Activated B cell treated with CpG ODN at 0.5 μM for 24 hours (primary cell): ENCODE results near the gene FSD1L. TPM values are rescaled to one million over a fixed set of nuclear protein-coding genes. Genes with fewer than 3 reads are reported as not detected.

Experiments used
- ATAC-seq: fragments of 200-7000 bp; cut with Tn5 transposase; one replicate; pipeline ENCODE4 v1.10.0; 2021; ENCODE audit warnings: low read depth, mild to moderate bottlenecking, moderate library complexity
- CTCF ChIA-PET: fragments of 350-600 bp; sonication (Branson Sonifier 250); formaldehyde crosslinking; loops from one replicate; lab custom pipeline; 2021; ENCODE audit warnings: antibody characterized with exemption; lab: Charles Lee
- POLR2A ChIA-PET: fragments of 350-600 bp; sonication (Branson Sonifier 250); formaldehyde crosslinking; loops from one replicate; lab custom pipeline; 2021; ENCODE audit warnings: antibody characterized with exemption; lab: Charles Lee
- DNase-seq: peaks from one replicate; pipeline ENCODE4 v3.0.0; 2022
- H3K27ac Mint-ChIP-seq: one replicate; pipeline ENCODE4 v1.8.0; 2020; ENCODE audit warnings: mixed read lengths
- H3K27me3 Mint-ChIP-seq: one replicate; pipeline ENCODE4 v1.8.0; 2021; ENCODE audit warnings: mixed read lengths
- H3K36me3 Mint-ChIP-seq: one replicate; pipeline ENCODE4 v1.8.0; 2021; ENCODE audit warnings: low read depth, mixed read lengths
- H3K4me1 Mint-ChIP-seq: one replicate; pipeline ENCODE4 v1.8.0; 2021; ENCODE audit warnings: mixed read lengths
- H3K4me3 Mint-ChIP-seq: one replicate; pipeline ENCODE4 v1.8.0; 2020; ENCODE audit warnings: mild to moderate bottlenecking, mixed read lengths
- H3K9me3 Mint-ChIP-seq: one replicate; pipeline ENCODE4 v1.8.0; 2020; ENCODE audit warnings: mixed read lengths
- CTCF ChIP-seq: fragments of 200-600 bp; IDR thresholded peaks from one replicate; pipeline ENCODE4 v1.8.0; 2022; ENCODE audit warnings: antibody characterized with exemption, mild to moderate bottlenecking
- intact Hi-C: fragments of 100-400 bp; cut with micrococcal nuclease; formaldehyde crosslinking; loops from one replicate; pipeline ENCODE4 v1.15.1; 2024
- total RNA-seq: library from RNA; stranded (reverse); gene quantifications from 2 replicates; pipeline ENCODE4 v1.2.3, GENCODE V29; 2022

The FSD1L gene
- total RNA-seq, 1 donor from 2014 or later, result 12.4 TPM

GRCh38 chr9:105459336-105459735 lies 11.5 kb downstream of the FSD1L start:
- TF ChIP-seq CTCF, result no peak
- no peaks in the 10 kb centered on the region for H3K4me1 Mint-ChIP-seq
- CTCF ChIA-PET, result interaction anchor here (1.1 kb wide), 1 partner anchor 10 kb away, joined by 3 read pairs; no protein-coding TSS in a partner anchor
- H3K27me3 Mint-ChIP-seq, result no peaks in the 10 kb centered on the region
- POLR2A ChIA-PET, result no interaction called here
- H3K4me3 Mint-ChIP-seq, result no peak overlapping the region
- intact Hi-C loops, result no loop called here
- ATAC-seq, result no peak
- no peak for DNase-seq
- peaks cover 10% of the 10 kb centered on the region for H3K9me3 Mint-ChIP-seq
- no peak overlapping the region for H3K27ac Mint-ChIP-seq
- H3K36me3 Mint-ChIP-seq, result peaks cover 11% of the 10 kb centered on the region

- CTCF ChIA-PET, result no interaction called here
Observed at GRCh38 chr9:105466898-105467455, 19.1 kb downstream of the FSD1L start.

GRCh38 chr9:105468875-105469274 lies 21.0 kb downstream of the FSD1L start:
- DNase-seq (no peak), ATAC-seq (no peak)
- H3K9me3 Mint-ChIP-seq, result peaks cover 3% of the 10 kb centered on the region
- H3K4me3 Mint-ChIP-seq, result no peak overlapping the region
- H3K27me3 Mint-ChIP-seq, result no peaks in the 10 kb centered on the region
- TF ChIP-seq CTCF, result no peak
- CTCF ChIA-PET, result interaction anchor here (0.9 kb wide), 1 partner anchor 10 kb away, joined by 3 read pairs; no protein-coding TSS in a partner anchor
- H3K36me3 Mint-ChIP-seq, result peaks cover 44% of the 10 kb centered on the region
- intact Hi-C loops, result no loop called here
- POLR2A ChIA-PET, result no interaction called here
- H3K27ac Mint-ChIP-seq, result no peak overlapping the region
- H3K4me1 Mint-ChIP-seq, result no peaks in the 10 kb centered on the region

More at GRCh38 chr9:105466898-105467455, 19.1 kb downstream of the FSD1L start:
- Mint-ChIP-seq H3K4me3 (no peak overlapping the region), H3K27ac (no peak overlapping the region), H3K36me3 (peaks cover 41% of the 10 kb centered on the region), H3K27me3 (no peaks in the 10 kb centered on the region), H3K4me1 (no peaks in the 10 kb centered on the region), H3K9me3 (peaks cover 3% of the 10 kb centered on the region)
- DNase-seq, result no peak
- intact Hi-C loops, result no loop called here
- ATAC-seq, result no peak
- no peak for TF ChIP-seq CTCF
- POLR2A ChIA-PET, result no interaction called here

GRCh38 chr9:105473221-105473620 lies 25.4 kb downstream of the FSD1L start:
- H3K9me3 Mint-ChIP-seq, result peaks cover 3% of the 10 kb centered on the region
- no peaks in the 10 kb centered on the region for H3K4me1 Mint-ChIP-seq
- ATAC-seq, result no peak
- peaks cover 25% of the 10 kb centered on the region for H3K36me3 Mint-ChIP-seq
- no peaks in the 10 kb centered on the region for H3K27me3 Mint-ChIP-seq
- ChIA-PET CTCF (no interaction called here), POLR2A (no interaction called here)
- intact Hi-C loops, result no loop called here
- H3K4me3 Mint-ChIP-seq, result no peak overlapping the region
- no peak for DNase-seq
- no peak overlapping the region for H3K27ac Mint-ChIP-seq
- no peak for TF ChIP-seq CTCF

GRCh38 chr9:105475302-105475701 lies 27.5 kb downstream of the FSD1L start:
- no peak for TF ChIP-seq CTCF
- intact Hi-C loops, result no loop called here
- Mint-ChIP-seq H3K9me3 (no peaks in the 10 kb centered on the region), H3K4me3 (no peak overlapping the region), H3K27me3 (no peaks in the 10 kb centered on the region), H3K4me1 (no peaks in the 10 kb centered on the region), H3K27ac (no peak overlapping the region), H3K36me3 (peaks cover 11% of the 10 kb centered on the region)
- ATAC-seq (no peak), DNase-seq (no peak)
- POLR2A ChIA-PET, result no interaction called here
- CTCF ChIA-PET, result no interaction called here
